Trophoblast cell (in vitro differentiated cells and primary cell): ENCODE measurements around the gene BMP2K.

ENCODE experiments used
- DNase-seq, 2 donors: peaks; one replicate each; pipeline ENCODE4 v3.0.0-alpha.2; 2016
- H2AFZ ChIP-seq: 2 replicates; pipeline ENCODE4 v1.6.1; 2013; ENCODE audit warnings: low read length, moderate library complexity, mild to moderate bottlenecking; ENCODE audit not compliant: insufficient read depth, poor library complexity
- H2AK5ac ChIP-seq: 2 replicates; pipeline ENCODE4 v1.6.1; 2013; ENCODE audit warnings: mild to moderate bottlenecking, low read length
- H2BK120ac ChIP-seq: 2 replicates; pipeline ENCODE4 v1.6.1; 2013; ENCODE audit warnings: low read length, mild to moderate bottlenecking, moderate library complexity; ENCODE audit not compliant: insufficient read depth, poor library complexity
- H2BK12ac ChIP-seq: 2 replicates; pipeline ENCODE4 v1.6.1; 2013; ENCODE audit warnings: mild to moderate bottlenecking, low read length, moderate library complexity
- H2BK5ac ChIP-seq: 2 replicates; pipeline ENCODE4 v1.6.1; 2013; ENCODE audit warnings: low read length, low read depth, moderate library complexity, mild to moderate bottlenecking; ENCODE audit not compliant: poor library complexity
- H3K14ac ChIP-seq: 2 replicates; pipeline ENCODE4 v1.6.1; 2013; ENCODE audit warnings: mild to moderate bottlenecking, low read length
- H3K18ac ChIP-seq: 2 replicates; pipeline ENCODE4 v1.6.1; 2013; ENCODE audit warnings: mild to moderate bottlenecking, low read length
- H3K23ac ChIP-seq: 2 replicates; pipeline ENCODE4 v1.6.1; 2013; ENCODE audit warnings: low read length
- H3K27ac ChIP-seq: 2 replicates; pipeline ENCODE4 v1.5.1; 2013; ENCODE audit warnings: low read depth, mild to moderate bottlenecking, inconsistent platforms, low read length, moderate library complexity
- H3K27me3 ChIP-seq: 2 replicates; pipeline ENCODE4 v1.6.1; 2013; ENCODE audit warnings: inconsistent platforms, mild to moderate bottlenecking, low read length, moderate library complexity; ENCODE audit not compliant: insufficient read depth
- H3K36me3 ChIP-seq, 2 experiments: 1 replicate in 1 of 2; 2 replicates in 1 of 2; pipeline ENCODE4 v1.6.1; 2013; ENCODE audit warnings: low read length in 2 of 2, mild to moderate bottlenecking in 2 of 2, moderate library complexity in 1 of 2; ENCODE audit not compliant: insufficient read depth in 2 of 2, control insufficient read depth in 1 of 2
- H3K4ac ChIP-seq: 2 replicates; pipeline ENCODE4 v1.6.1; 2013; ENCODE audit warnings: low read depth, mild to moderate bottlenecking, low read length, moderate library complexity
- H3K4me1 ChIP-seq, 2 experiments: 1 replicate in 1 of 2; 2 replicates in 1 of 2; pipeline ENCODE4 v1.6.1; 2013; ENCODE audit warnings: low read length in 2 of 2, mild to moderate bottlenecking in 2 of 2, moderate library complexity in 1 of 2; ENCODE audit not compliant: insufficient read depth in 2 of 2, control insufficient read depth in 1 of 2
- H3K4me2 ChIP-seq: 2 replicates; pipeline ENCODE4 v1.6.1; 2013; ENCODE audit warnings: inconsistent platforms, mild to moderate bottlenecking, low read length, moderate library complexity
- H3K4me3 ChIP-seq: 2 replicates; pipeline ENCODE4 v1.5.1; 2013; ENCODE audit warnings: mild to moderate bottlenecking, low read depth, low read length, inconsistent platforms
- H3K79me1 ChIP-seq: one replicate; pipeline ENCODE4 v1.6.1; 2013; ENCODE audit warnings: low read length
- H3K79me2 ChIP-seq: 2 replicates; pipeline ENCODE4 v1.6.1; 2013; ENCODE audit warnings: low read length, mild to moderate bottlenecking; ENCODE audit not compliant: control insufficient read depth, insufficient read depth, poor library complexity
- H3K9ac ChIP-seq: 2 replicates; pipeline ENCODE4 v1.6.1; 2013; ENCODE audit warnings: mild to moderate bottlenecking, low read length
- H3K9me3 ChIP-seq: 2 replicates; pipeline ENCODE4 v1.6.1; 2013; ENCODE audit warnings: low read depth, mild to moderate bottlenecking, control low read depth, inconsistent platforms, low read length; ENCODE audit not compliant: insufficient read depth
- H4K12ac ChIP-seq: 2 replicates; pipeline ENCODE4 v1.6.1; 2013; ENCODE audit warnings: low read depth, mild to moderate bottlenecking, low read length, moderate library complexity
- H4K8ac ChIP-seq: 2 replicates; pipeline ENCODE4 v1.6.1; 2013; ENCODE audit warnings: low read depth, mild to moderate bottlenecking, low read length, moderate library complexity
- H4K91ac ChIP-seq: one replicate; pipeline ENCODE4 v1.6.1; 2013; ENCODE audit warnings: low read depth, mild to moderate bottlenecking, low read length, moderate library complexity
- WGBS: extraction: QIAGEN DNeasy Blood & Tissue Kit; methylation state at CpG from one replicate; pipeline ENCODE4 v1.1.7; 2013; ENCODE audit warnings: missing lambda C conversion rate; ENCODE audit not compliant: insufficient read length, insufficient coverage; ENCODE audit errors: extremely low coverage; 5-methylcytosine and 5-hydroxymethylcytosine counted together

Gene BMP2K

GRCh38 chr4:78951862-78952472 lies 175.8 kb downstream of the BMP2K start:
- no peak overlapping the region for H2BK12ac ChIP-seq
- no peaks in the 10 kb centered on the region for H3K27me3 ChIP-seq
- H4K12ac ChIP-seq = no peak overlapping the region
- H4K8ac ChIP-seq = no peak overlapping the region
- no peak overlapping the region for H2AFZ ChIP-seq
- H2BK5ac ChIP-seq = no peak overlapping the region
- no peak overlapping the region for H3K4ac ChIP-seq
- no peak overlapping the region for H3K27ac ChIP-seq
- no peaks in the 10 kb centered on the region for H3K4me1 ChIP-seq
- H3K36me3 ChIP-seq = no peaks in the 10 kb centered on the region
- no peak overlapping the region for H3K14ac ChIP-seq
- H3K18ac ChIP-seq = no peak overlapping the region
- no CpG with 5 or more reads among the region's 3 CpGs for WGBS
- no peak overlapping the region for H4K91ac ChIP-seq
- H2BK120ac ChIP-seq = no peak overlapping the region
- H3K9ac ChIP-seq = no peak overlapping the region
- no peaks in the 10 kb centered on the region for H3K9me3 ChIP-seq
- no peak overlapping the region for H3K23ac ChIP-seq
- no peak overlapping the region for H3K4me3 ChIP-seq
- no peak overlapping the region for H2AK5ac ChIP-seq
- peak; percentile 24 to 79 for DNase-seq
- no peak overlapping the region for H3K4me2 ChIP-seq
- no peaks in the 10 kb centered on the region for H3K79me1 ChIP-seq
- H3K79me2 ChIP-seq = no peaks in the 10 kb centered on the region

- Histone ChIP-seq H2BK5ac (no peak overlapping the region), H3K4me3 (no peak overlapping the region), H3K4me1 (no peaks in the 10 kb centered on the region), H2BK120ac (no peak overlapping the region), H3K79me2 (no peaks in the 10 kb centered on the region), H4K8ac (no peak overlapping the region), H3K36me3 (no peaks in the 10 kb centered on the region), H3K27me3 (no peaks in the 10 kb centered on the region), H4K91ac (no peak overlapping the region), H3K79me1 (no peaks in the 10 kb centered on the region), H3K27ac (no peak overlapping the region), H3K18ac (no peak overlapping the region), H2BK12ac (no peak overlapping the region), H2AFZ (no peak overlapping the region), H3K9ac (no peak overlapping the region), H3K23ac (no peak overlapping the region), H3K9me3 (no peaks in the 10 kb centered on the region), H2AK5ac (no peak overlapping the region), H3K4me2 (no peak overlapping the region), H4K12ac (no peak overlapping the region), H3K4ac (no peak overlapping the region), H3K14ac (no peak overlapping the region)
- WGBS = no CpG with 5 or more reads among the region's 5 CpGs
- DNase-seq = no peak
These were observed 177.1 kb downstream of the BMP2K start for GRCh38 chr4:78953231-78953630.

GRCh38 chr4:78953769-78954666 lies 177.9 kb downstream of the BMP2K start:
- Histone ChIP-seq H4K12ac (no peak overlapping the region), H3K79me1 (no peaks in the 10 kb centered on the region), H3K4ac (no peak overlapping the region), H3K9me3 (no peaks in the 10 kb centered on the region), H2AK5ac (no peak overlapping the region), H3K79me2 (no peaks in the 10 kb centered on the region), H2BK120ac (no peak overlapping the region), H2BK12ac (no peak overlapping the region), H3K36me3 (no peaks in the 10 kb centered on the region), H3K14ac (no peak overlapping the region), H3K27me3 (no peaks in the 10 kb centered on the region), H3K27ac (no peak overlapping the region), H3K23ac (no peak overlapping the region), H4K91ac (no peak overlapping the region), H3K18ac (no peak overlapping the region), H3K4me3 (no peak overlapping the region), H3K4me2 (no peak overlapping the region), H2AFZ (no peak overlapping the region), H3K9ac (no peak overlapping the region), H2BK5ac (no peak overlapping the region), H3K4me1 (no peaks in the 10 kb centered on the region), H4K8ac (no peak overlapping the region)
- DNase-seq = peak in 1 of 2 donors; percentile 20
- WGBS = no CpG with 5 or more reads among the region's 11 CpGs

- Histone ChIP-seq H2AK5ac (no peak overlapping the region), H3K4me3 (no peak overlapping the region), H3K27ac (no peak overlapping the region), H3K36me3 (no peaks in the 10 kb centered on the region), H3K14ac (no peak overlapping the region), H2BK12ac (no peak overlapping the region), H4K8ac (no peak overlapping the region), H3K18ac (no peak overlapping the region), H2BK120ac (no peak overlapping the region), H3K23ac (no peak overlapping the region), H3K9me3 (no peaks in the 10 kb centered on the region), H2AFZ (no peak overlapping the region), H3K79me2 (no peaks in the 10 kb centered on the region), H4K12ac (no peak overlapping the region), H2BK5ac (no peak overlapping the region), H4K91ac (no peak overlapping the region), H3K9ac (no peak overlapping the region), H3K27me3 (no peaks in the 10 kb centered on the region), H3K4ac (no peak overlapping the region), H3K79me1 (no peaks in the 10 kb centered on the region), H3K4me1 (no peaks in the 10 kb centered on the region), H3K4me2 (no peak overlapping the region)
- WGBS = no CpG with 5 or more reads among the region's 5 CpGs
- DNase-seq = no peak
These were observed 180.8 kb downstream of the BMP2K start for GRCh38 chr4:78956975-78957374.
